Vagina (tissue), 2 donors: Measurements from ENCODE around the gene LDB1. TPM values are rescaled to one million over a fixed set of nuclear protein-coding genes. Genes with fewer than 3 reads are reported as not detected.
A peak's percentile ranks its signal among the peaks of the same experiment; 100 is the strongest.

Experiments used
- DNase-seq, 2 donors: peaks; one replicate each; pipeline ENCODE4 v3.0.0-alpha.2; 2017; ENCODE audit errors: extremely low spot score in 2 of 2
- H3K27ac ChIP-seq: fragments of 200-600 bp; sonication (generic); one replicate; pipeline ENCODE4 v1.5.1; 2019
- H3K27me3 ChIP-seq: fragments of 200-600 bp; sonication (generic); one replicate; pipeline ENCODE4 v1.5.1; 2019
- H3K36me3 ChIP-seq, 2 donors: fragments of 200-600 bp; sonication (generic); one replicate each; pipeline ENCODE4 v1.5.1; 2017 to 2019
- H3K4me1 ChIP-seq: fragments of 200-600 bp; sonication (generic); one replicate; pipeline ENCODE4 v1.5.1; 2019
- H3K4me3 ChIP-seq, 2 donors: fragments of 200-600 bp; sonication (generic); 1 replicate in 1 of 2; 2 replicates in 1 of 2; pipeline ENCODE4 v1.5.1; 2016 to 2019
- H3K9me3 ChIP-seq: fragments of 200-600 bp; sonication (generic); one replicate; pipeline ENCODE4 v1.5.1; 2019
- POLR2A ChIP-seq, 2 donors: fragments of 450-650 bp; IDR thresholded peaks; one replicate each; pipeline ENCODE4 v1.6.1; 2017; ENCODE audit warnings: antibody characterized with exemption in 2 of 2, mild to moderate bottlenecking in 2 of 2, moderate library complexity in 2 of 2
- POLR2AphosphoS5 ChIP-seq, 2 donors: sonication (generic); formaldehyde crosslinking; IDR thresholded peaks; one replicate each; pipeline ENCODE4 v1.9.0; 2017; ENCODE audit warnings: antibody characterized with exemption in 2 of 2, mild to moderate bottlenecking in 2 of 2, low read depth in 1 of 2; ENCODE audit not compliant: insufficient read depth in 1 of 2
- intact Hi-C: fragments of 100-400 bp; cut with DNase I; formaldehyde crosslinking; loops from one replicate; pipeline ENCODE4 v1.15.1; 2023
- total RNA-seq: library from RNA; depleted of rRNA; stranded (reverse); fragments of >200 nt; gene quantifications from one replicate; pipeline ENCODE4 v1.2.3, GENCODE V29; 2016
- TF ChIP-seq, protein P1 (sequence below), 3 experiments: fragments of 450-650 bp in 2 of 3; fragments of 200-600 bp in 1 of 3; sonication (generic) in 1 of 3; IDR thresholded peaks; one replicate each; pipeline ENCODE4 v1.5.1; 2017 to 2019; ENCODE audit warnings: antibody characterized with exemption in 3 of 3, mild to moderate bottlenecking in 2 of 3, moderate library complexity in 2 of 3

The LDB1 gene
- total RNA-seq, 1 donor from 2014 or later = 62.6 TPM

DNA sequence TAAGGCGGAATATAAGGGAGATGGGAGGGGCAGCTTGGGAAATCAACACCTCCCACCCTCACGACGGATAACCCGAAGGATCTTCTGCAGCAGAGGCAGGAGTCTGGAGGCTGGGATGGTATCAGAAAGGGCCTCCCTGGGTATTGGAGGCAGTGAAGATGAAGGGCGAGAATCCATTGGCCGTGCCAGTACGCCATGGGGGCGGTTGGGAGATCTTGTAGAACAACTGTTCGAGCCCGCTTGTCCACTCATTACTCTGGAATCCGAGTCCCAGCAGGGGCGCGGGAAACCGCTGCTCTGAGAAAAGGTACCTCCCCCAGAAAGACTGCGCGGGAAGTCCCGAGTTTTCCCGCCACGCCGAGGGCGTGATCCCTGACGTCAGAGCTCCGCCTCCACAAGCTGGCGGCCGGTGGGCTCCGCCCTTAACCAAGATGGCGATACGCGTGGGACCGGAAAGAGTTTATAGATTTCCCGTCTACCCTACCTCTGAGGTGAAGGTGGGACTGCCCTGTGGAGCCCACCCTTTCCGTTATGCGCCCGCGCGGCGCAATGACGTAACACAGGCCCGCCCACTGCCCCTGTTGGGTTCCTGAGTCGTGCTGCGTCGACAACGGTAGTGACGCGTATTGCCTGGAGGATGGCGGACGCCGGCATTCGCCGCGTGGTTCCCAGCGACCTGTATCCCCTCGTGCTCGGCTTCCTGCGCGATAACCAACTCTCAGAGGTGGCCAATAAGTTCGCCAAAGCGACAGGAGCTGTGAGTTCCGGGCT, 31.8 kb upstream of the LDB1 start, which contains the start of gene NOLC1:
Gene NOLC1, plus strand, starts transcription at position 616 of the 771 bp plus-strand sequence. Its CDS starts 22 bp downstream, at position 638.
- TF ChIP-seq POLR2AphosphoS5 (IDR thresholded peaks at IDR 0.05; ENCODE audit: insufficient read depth in 1 of 2, low read depth in 1 of 2) = peak; percentile 97 to 100
- peak in 1 of 2 donors; percentile 76 for TF ChIP-seq POLR2A (IDR thresholded peaks at IDR 0.05)
- TF ChIP-seq, protein P1, sequence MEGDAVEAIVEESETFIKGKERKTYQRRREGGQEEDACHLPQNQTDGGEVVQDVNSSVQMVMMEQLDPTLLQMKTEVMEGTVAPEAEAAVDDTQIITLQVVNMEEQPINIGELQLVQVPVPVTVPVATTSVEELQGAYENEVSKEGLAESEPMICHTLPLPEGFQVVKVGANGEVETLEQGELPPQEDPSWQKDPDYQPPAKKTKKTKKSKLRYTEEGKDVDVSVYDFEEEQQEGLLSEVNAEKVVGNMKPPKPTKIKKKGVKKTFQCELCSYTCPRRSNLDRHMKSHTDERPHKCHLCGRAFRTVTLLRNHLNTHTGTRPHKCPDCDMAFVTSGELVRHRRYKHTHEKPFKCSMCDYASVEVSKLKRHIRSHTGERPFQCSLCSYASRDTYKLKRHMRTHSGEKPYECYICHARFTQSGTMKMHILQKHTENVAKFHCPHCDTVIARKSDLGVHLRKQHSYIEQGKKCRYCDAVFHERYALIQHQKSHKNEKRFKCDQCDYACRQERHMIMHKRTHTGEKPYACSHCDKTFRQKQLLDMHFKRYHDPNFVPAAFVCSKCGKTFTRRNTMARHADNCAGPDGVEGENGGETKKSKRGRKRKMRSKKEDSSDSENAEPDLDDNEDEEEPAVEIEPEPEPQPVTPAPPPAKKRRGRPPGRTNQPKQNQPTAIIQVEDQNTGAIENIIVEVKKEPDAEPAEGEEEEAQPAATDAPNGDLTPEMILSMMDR (IDR thresholded peaks at IDR 0.05) = no peak
- no peaks in the 10 kb centered on the region for H3K27me3 ChIP-seq
- DNase-seq = peak; percentile 99 to 100
- H3K36me3 ChIP-seq = peaks cover 0 to 31% of the 10 kb centered on the region in 2 donors
- peaks cover 29% of the 10 kb centered on the region for H3K4me1 ChIP-seq
- H3K4me3 ChIP-seq = peak within 1 kb of the TSS; percentile 66 to 93
- H3K27ac ChIP-seq = peak within 1 kb of the TSS; percentile 81
- intact Hi-C loops = loop anchor here (2.0 kb wide), 1 partner anchor 19 kb away; the partner anchor contains the start of gene PPRC1
- no peaks in the 10 kb centered on the region for H3K9me3 ChIP-seq

DNA sequence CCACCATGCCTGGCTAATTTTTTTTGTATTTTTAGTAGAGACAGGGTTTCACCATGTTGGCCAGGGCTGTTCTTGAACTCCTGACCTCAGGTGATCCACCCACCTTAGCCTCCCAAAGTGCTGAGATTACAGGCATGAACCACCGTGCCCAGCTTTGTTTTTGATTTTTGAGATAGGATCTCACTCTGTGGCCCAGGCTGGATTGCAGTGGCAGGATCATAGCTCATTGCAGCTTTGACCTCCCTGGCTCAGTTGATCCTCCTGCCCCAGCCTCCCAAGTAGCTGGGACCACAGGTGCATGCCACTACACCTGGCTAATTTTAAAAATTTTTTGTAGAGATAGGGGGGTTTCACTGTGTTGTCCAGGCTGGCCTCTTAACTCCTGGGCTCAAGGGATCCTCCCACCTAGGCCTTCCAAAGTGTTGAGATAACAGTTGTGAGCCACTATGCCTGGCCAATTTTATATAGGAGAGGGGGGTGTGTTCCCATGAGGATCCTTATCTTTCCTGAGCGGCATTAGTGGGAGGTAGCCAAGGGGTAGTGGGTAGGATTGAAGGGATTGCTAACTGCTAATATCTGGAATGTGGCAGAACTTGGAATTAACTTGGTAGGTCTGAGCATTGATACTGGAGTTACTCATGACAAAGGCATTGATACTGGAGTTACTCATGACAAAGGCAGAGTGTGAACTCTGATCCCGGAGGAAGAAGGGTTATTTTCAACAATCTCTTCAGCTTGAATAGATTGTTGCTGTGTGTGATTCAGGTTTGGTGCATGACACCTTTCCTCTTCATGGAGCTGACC, 31.0 kb upstream of the LDB1 start:
- intact Hi-C loops = no loop called here
- Histone ChIP-seq H3K9me3 (no peaks in the 10 kb centered on the region), H3K27ac (peak overlapping the region; percentile 81), H3K36me3 (peaks cover 0 to 28% of the 10 kb centered on the region in 2 donors), H3K4me1 (peaks cover 29% of the 10 kb centered on the region), H3K27me3 (no peaks in the 10 kb centered on the region), H3K4me3 (peak overlapping the region; percentile 66 to 93)
- DNase-seq = no peak
- TF ChIP-seq POLR2A (IDR thresholded peaks at IDR 0.05) (no peak), POLR2AphosphoS5 (IDR thresholded peaks at IDR 0.05; ENCODE audit: insufficient read depth in 1 of 2, low read depth in 1 of 2) (no peak)
- TF ChIP-seq, protein P1 (IDR thresholded peaks at IDR 0.05) = no peak

DNA sequence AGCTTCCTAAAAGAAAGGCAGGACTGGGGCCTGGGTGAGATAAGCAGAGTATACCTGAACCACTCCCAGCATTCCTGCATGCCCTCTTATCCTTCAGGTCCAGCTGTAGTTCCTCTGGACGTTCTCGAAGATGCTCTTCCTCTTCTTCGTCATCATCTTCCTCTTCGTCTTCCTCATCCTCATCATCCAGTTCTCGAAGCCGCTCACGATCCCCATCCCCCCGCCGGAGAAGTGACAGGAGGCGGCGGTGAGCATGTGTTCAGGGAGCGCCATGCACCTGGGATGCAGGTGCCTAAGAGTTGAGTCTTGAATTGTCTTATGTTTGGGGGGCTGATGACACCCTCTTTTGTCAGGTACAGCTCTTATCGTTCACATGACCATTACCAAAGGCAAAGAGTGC, 28.1 kb upstream of the LDB1 start:
- no peak overlapping the region for H3K27ac ChIP-seq
- no peak for TF ChIP-seq POLR2AphosphoS5 (IDR thresholded peaks at IDR 0.05; ENCODE audit: insufficient read depth in 1 of 2, low read depth in 1 of 2)
- no peak for TF ChIP-seq POLR2A (IDR thresholded peaks at IDR 0.05)
- TF ChIP-seq, protein P1 (IDR thresholded peaks at IDR 0.05) = no peak
- peaks cover 0 to 38% of the 10 kb centered on the region in 2 donors for H3K36me3 ChIP-seq
- intact Hi-C loops = no loop called here
- H3K4me1 ChIP-seq = peaks cover 11% of the 10 kb centered on the region
- no peak overlapping the region for H3K4me3 ChIP-seq
- H3K9me3 ChIP-seq = no peaks in the 10 kb centered on the region
- no peaks in the 10 kb centered on the region for H3K27me3 ChIP-seq
- DNase-seq = no peak

DNA sequence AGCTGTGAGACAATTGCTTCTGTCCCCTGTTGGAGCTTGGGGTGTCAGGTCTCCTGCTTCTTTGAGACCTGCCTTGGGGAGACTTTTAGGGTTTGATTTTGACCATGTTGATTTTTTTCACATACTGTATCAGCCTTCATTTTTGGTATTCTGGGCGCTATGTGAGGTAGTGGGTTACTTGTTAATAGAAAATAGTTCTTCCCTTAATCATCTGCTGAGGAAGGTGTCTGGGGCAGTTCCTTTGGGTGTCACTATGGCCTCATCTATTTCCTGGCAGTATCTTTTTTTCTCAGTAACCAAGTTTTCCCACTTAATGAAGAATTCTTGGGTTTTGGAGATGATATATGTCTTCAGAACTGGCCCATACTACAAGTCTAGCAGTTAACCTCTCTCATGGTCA, 27.4 kb upstream of the LDB1 start:
- no peaks in the 10 kb centered on the region for H3K27me3 ChIP-seq
- H3K9me3 ChIP-seq = no peaks in the 10 kb centered on the region
- no peak for DNase-seq
- TF ChIP-seq POLR2A (IDR thresholded peaks at IDR 0.05) = no peak
- H3K36me3 ChIP-seq = peaks cover 0 to 38% of the 10 kb centered on the region in 2 donors
- no peak overlapping the region for H3K27ac ChIP-seq
- H3K4me1 ChIP-seq = peaks cover 4% of the 10 kb centered on the region
- intact Hi-C loops = no loop called here
- no peak overlapping the region for H3K4me3 ChIP-seq

DNA sequence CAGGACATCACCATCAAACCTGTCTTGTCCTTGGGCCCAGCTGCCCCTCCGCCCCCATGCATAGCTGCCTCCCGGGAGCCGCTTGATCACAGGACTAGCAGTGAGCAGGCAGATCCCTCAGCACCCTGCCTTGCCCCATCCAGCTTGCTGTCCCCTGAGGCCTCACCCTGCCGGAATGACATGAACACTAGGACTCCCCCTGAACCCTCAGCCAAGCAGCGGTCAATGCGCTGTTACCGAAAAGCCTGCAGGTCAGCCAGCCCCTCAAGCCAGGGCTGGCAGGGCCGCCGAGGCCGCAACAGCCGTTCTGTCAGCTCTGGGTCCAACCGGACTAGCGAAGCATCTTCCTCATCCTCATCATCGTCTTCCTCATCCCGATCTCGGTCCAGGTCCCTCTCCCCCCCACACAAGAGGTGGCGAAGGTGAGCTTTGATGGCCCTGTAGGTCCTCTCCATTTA, 26.8 kb upstream of the LDB1 start:
- no peaks in the 10 kb centered on the region for H3K27me3 ChIP-seq
- H3K9me3 ChIP-seq = no peaks in the 10 kb centered on the region
- peaks cover 0 to 38% of the 10 kb centered on the region in 2 donors for H3K36me3 ChIP-seq
- H3K4me1 ChIP-seq = peaks cover 4% of the 10 kb centered on the region
- intact Hi-C loops = no loop called here
- no peak overlapping the region for H3K4me3 ChIP-seq
- TF ChIP-seq POLR2AphosphoS5 (IDR thresholded peaks at IDR 0.05; ENCODE audit: insufficient read depth in 1 of 2, low read depth in 1 of 2) (no peak), POLR2A (IDR thresholded peaks at IDR 0.05) (no peak)
- TF ChIP-seq, protein P1 (IDR thresholded peaks at IDR 0.05) = no peak
- H3K27ac ChIP-seq = no peak overlapping the region
- no peak for DNase-seq
